Endothelial cell of umbilical vein (primary cell): Measurements from ENCODE around the gene XKR8. TPM values are rescaled to one million over a fixed set of nuclear protein-coding genes. Genes with fewer than 3 reads are reported as not detected.

Source experiments
- BruUV-seq: library from RNA; stranded (reverse); fragments of 400-500 nt; replicated peaks from 2 replicates; lab custom pipeline; 2021; lab: Mats Ljungman, UMichigan
- CTCF ChIA-PET: fragments of 300-600, 350-600 bp; sonication (Branson Sonifier 250); formaldehyde crosslinking; loops from one replicate; lab custom pipeline; 2021; ENCODE audit warnings: antibody characterized with exemption, inconsistent platforms; lab: Charles Lee
- POLR2A ChIA-PET: fragments of 300-600, 350-600 bp; sonication (Branson Sonifier 250); formaldehyde crosslinking; loops from one replicate; lab custom pipeline; 2021; ENCODE audit warnings: antibody characterized with exemption, inconsistent platforms; lab: Charles Lee
- DNase-seq: peaks from one replicate; pipeline ENCODE4 v3.0.0-alpha.2; 2011; ENCODE audit warnings: low read depth, low spot score
- FAIRE-seq: peaks from 2 replicates; lab custom pipeline; 2011; peaks lifted over from hg19 to GRCh38; lab: Jason Lieb, UNC
- H2AFZ ChIP-seq: 2 replicates; pipeline ENCODE4 v1.6.0; 2012; ENCODE audit warnings: low read depth, low read length, control low read depth, inconsistent platforms
- H3K27ac ChIP-seq: 2 replicates; pipeline ENCODE4 v1.5.1; 2011; ENCODE audit warnings: low read depth, mild to moderate bottlenecking, control low read depth, low read length, moderate library complexity; ENCODE audit not compliant: insufficient read depth
- H3K27me3 ChIP-seq, 2 experiments: 2 replicates each; pipeline versions ENCODE4 v1.6.0 to v1.6.1; 2011; ENCODE audit warnings: low read length in 2 of 2, mixed read lengths in 1 of 2; ENCODE audit not compliant: control insufficient read depth in 2 of 2, insufficient read depth in 2 of 2
- H3K36me3 ChIP-seq, 2 experiments: 2 replicates in 1 of 2; 3 replicates in 1 of 2; pipeline ENCODE4 v1.5.1; 2011; ENCODE audit warnings: low read length in 2 of 2, mild to moderate bottlenecking in 1 of 2, moderate library complexity in 1 of 2; ENCODE audit not compliant: control insufficient read depth in 2 of 2, insufficient read depth in 2 of 2; ENCODE audit errors: extremely low read depth in 1 of 2
- H3K4me1 ChIP-seq: 3 replicates; pipeline ENCODE4 v1.5.1; 2011; ENCODE audit warnings: mild to moderate bottlenecking, low read length; ENCODE audit not compliant: control insufficient read depth, insufficient read depth; ENCODE audit errors: extremely low read depth
- H3K4me2 ChIP-seq: 2 replicates; pipeline ENCODE4 v1.6.1; 2011; ENCODE audit warnings: low read length, control low read depth, mixed read lengths; ENCODE audit not compliant: insufficient read depth
- H3K4me3 ChIP-seq, 3 experiments: fragments of 200-600 bp in 1 of 3; sonication (generic), shearing (Covaris generic) in 1 of 3; replicated peaks in 1 of 3; 2 replicates each; pipeline ENCODE4 v1.5.1; 2011 to 2016; ENCODE audit warnings: control low read depth in 3 of 3, low read length in 3 of 3, mild to moderate bottlenecking in 2 of 3, inconsistent platforms in 1 of 3, low read depth in 1 of 3, moderate library complexity in 1 of 3; ENCODE audit not compliant: insufficient read depth in 1 of 3
- H3K79me2 ChIP-seq: 2 replicates; pipeline ENCODE4 v1.6.0; 2012; ENCODE audit warnings: low read length, inconsistent platforms; ENCODE audit not compliant: control insufficient read depth, insufficient read depth
- H3K9ac ChIP-seq: replicated peaks from 2 replicates; pipeline ENCODE3; 2011; ENCODE audit warnings: low read length, control low read depth; ENCODE audit not compliant: insufficient read depth; ENCODE audit errors: extremely low read depth
- H3K9me1 ChIP-seq: replicated peaks from 3 replicates; pipeline ENCODE4 v1.6.0; 2011; ENCODE audit warnings: mild to moderate bottlenecking, low read length; ENCODE audit not compliant: control insufficient read depth, insufficient read depth; ENCODE audit errors: extremely low read depth
- H3K9me3 ChIP-seq: replicated peaks from 2 replicates; pipeline ENCODE4 v1.5.1; 2012; ENCODE audit warnings: low read length, inconsistent platforms; ENCODE audit not compliant: control insufficient read depth, insufficient read depth
- H4K20me1 ChIP-seq: replicated peaks from 2 replicates; pipeline ENCODE3; 2011; ENCODE audit warnings: mild to moderate bottlenecking, low read length; ENCODE audit not compliant: control insufficient read depth, insufficient read depth; ENCODE audit errors: extremely low read depth
- CTCF ChIP-seq, 2 donors: IDR thresholded peaks; 1 replicate in 1 of 2; 2 replicates in 1 of 2; pipeline ENCODE4 v1.5.1; 2011; ENCODE audit warnings: low read length in 2 of 2, mild to moderate bottlenecking in 2 of 2, moderate library complexity in 2 of 2, control low read depth in 1 of 2, inconsistent platforms in 1 of 2, low read depth in 1 of 2; ENCODE audit not compliant: insufficient read depth in 1 of 2; ENCODE audit errors: extremely low read depth in 1 of 2
- EZH2 ChIP-seq: IDR thresholded peaks from 2 replicates; pipeline ENCODE4 v1.6.1; 2012; ENCODE audit warnings: borderline replicate concordance, low read depth, mild to moderate bottlenecking, moderate library complexity, low read length, inconsistent platforms; ENCODE audit not compliant: severe bottlenecking
- FOS ChIP-seq: IDR thresholded peaks from 2 replicates; pipeline ENCODE4 v1.6.1; 2011; ENCODE audit warnings: mild to moderate bottlenecking, low read length, moderate library complexity, borderline replicate concordance; ENCODE audit not compliant: insufficient read depth
- GATA2 ChIP-seq: IDR thresholded peaks from 2 replicates; pipeline ENCODE4 v1.7.0; 2011; ENCODE audit warnings: low read depth, mild to moderate bottlenecking, moderate library complexity, mixed read lengths, low read length; ENCODE audit not compliant: insufficient read length, insufficient read depth
- JUN ChIP-seq: IDR thresholded peaks from 2 replicates; pipeline ENCODE4 v1.6.1; 2011; ENCODE audit warnings: borderline replicate concordance, low read depth; ENCODE audit not compliant: insufficient read length, insufficient read depth
- MYC ChIP-seq: IDR thresholded peaks from one replicate; pipeline ENCODE4 v1.6.1; 2011; ENCODE audit warnings: mild to moderate bottlenecking, low read depth, low read length
- POLR2A ChIP-seq: IDR thresholded peaks from 2 replicates; pipeline ENCODE4 v1.6.1; 2012; ENCODE audit warnings: low read depth, mild to moderate bottlenecking, control low read depth, low read length
- POLR2AphosphoS5 ChIP-seq: IDR thresholded peaks from 2 replicates; pipeline ENCODE4 v1.6.1; 2012; ENCODE audit warnings: low read depth, mild to moderate bottlenecking, control low read depth, low read length, moderate library complexity; ENCODE audit not compliant: insufficient read depth
- dilution Hi-C: fragments of 300-500 bp; cut with MboI; formaldehyde crosslinking; loops from one replicate; pipeline ENCODE4 v1.15.0; 2019; ENCODE audit warnings: low sequenced_read_pairs; ENCODE audit not compliant: extremely low pct_ligation_motif_present
- intact Hi-C: fragments of 100-400 bp; cut with micrococcal nuclease; formaldehyde crosslinking; loops from one replicate; pipeline ENCODE4 v1.10.0; 2022
- polyA plus RNA-seq, 4 experiments: library from polyadenylated mRNA; depleted of rRNA in 3 of 4; stranded (reverse) in 3 of 4; unstranded in 1 of 4; fragments of >200 nt; gene quantifications; 2 replicates each; pipeline versions ENCODE4 v1.2.1 to v1.2.3, GENCODE V29; 2011 to 2012; ENCODE audit warnings: missing spikeins in 1 of 4
- total RNA-seq: library from RNA; stranded (reverse); gene quantifications from 2 replicates; pipeline ENCODE4 v1.2.3, GENCODE V29; 2021
- TF ChIP-seq, protein P1 (sequence below): IDR thresholded peaks from 2 replicates; pipeline ENCODE4 v1.6.1; 2011; ENCODE audit not compliant: insufficient read depth, insufficient read length

XKR8 gene
- total and polyA plus RNA-seq, 2 donors (not counting 3 experiments of a cell fraction or from before 2014, with no cell fraction given): 10.0 to 13.1 TPM

- Histone ChIP-seq H3K4me2 (no peak overlapping the region), H3K27ac (no peak overlapping the region), H3K36me3 (peaks cover 2 to 23% of the 10 kb centered on the region in 2 experiments), H3K9me3 (no peaks in the 10 kb centered on the region), H3K4me1 (no peaks in the 10 kb centered on the region), H3K27me3 (no peaks in the 10 kb centered on the region), H3K79me2 (no peaks in the 10 kb centered on the region), H3K4me3 (no peak overlapping the region), H4K20me1 (no peaks in the 10 kb centered on the region), H3K9ac (no peak overlapping the region), H3K9me1 (no peaks in the 10 kb centered on the region), H2AFZ (no peak overlapping the region)
- no TSS peak for BruUV-seq
- TF ChIP-seq POLR2AphosphoS5 (no peak), GATA2 (no peak), MYC (no peak), FOS (no peak), POLR2A (no peak), JUN (no peak), EZH2 (no peak), CTCF (IDR thresholded peaks at IDR 0.05; ENCODE audit: extremely low read depth in 1 of 2, insufficient read depth in 1 of 2, low read depth in 1 of 2, low read length in 2 of 2) (no peak)
- TF ChIP-seq, protein P1, sequence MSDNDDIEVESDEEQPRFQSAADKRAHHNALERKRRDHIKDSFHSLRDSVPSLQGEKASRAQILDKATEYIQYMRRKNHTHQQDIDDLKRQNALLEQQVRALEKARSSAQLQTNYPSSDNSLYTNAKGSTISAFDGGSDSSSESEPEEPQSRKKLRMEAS: no peak
- DNase-seq (no peak), FAIRE-seq (no peak)
- ChIA-PET CTCF (interaction anchor here (1.3 kb wide), 1 partner anchor 11 kb away, joined by 3 read pairs; no protein-coding TSS in a partner anchor), POLR2A (no interaction called here)
- dilution Hi-C loops (no loop called here), intact Hi-C loops (no loop called here)
These were observed 8.9 kb downstream of the XKR8 start for GRCh38 chr1:27968692-27969091.
